Ovary (tissue), 9 donors: Measurements from ENCODE around the gene NAV2. TPM values are rescaled to one million over a fixed set of nuclear protein-coding genes. Genes with fewer than 3 reads are reported as not detected.

ENCODE experiments used
- DNase-seq, 5 donors: peaks; one replicate each; pipeline ENCODE4 v3.0.0-alpha.2; 2019 to 2020
- H3K27ac ChIP-seq, 2 donors: fragments of 200-600 bp; one replicate each; pipeline versions ENCODE4 v1.5.1 to v1.8.0; 2019 to 2022
- H3K27me3 ChIP-seq: fragments of 200-600 bp; one replicate; pipeline ENCODE4 v1.8.0; 2022
- H3K36me3 ChIP-seq: fragments of 200-600 bp; sonication (generic); one replicate; pipeline ENCODE4 v1.5.1; 2019
- H3K4me1 ChIP-seq: one replicate; pipeline ENCODE4 v1.8.1; 2013; ENCODE audit warnings: mild to moderate bottlenecking, moderate library complexity; ENCODE audit not compliant: insufficient read depth
- H3K4me3 ChIP-seq: fragments of 200-600 bp; sonication (generic); one replicate; pipeline ENCODE4 v1.5.1; 2017
- H3K9me3 ChIP-seq, 2 donors: fragments of 200-600 bp in 1 of 2; sonication (generic) in 1 of 2; one replicate each; pipeline versions ENCODE4 v1.5.1 to v1.8.1; 2013 to 2019; ENCODE audit warnings: mild to moderate bottlenecking in 1 of 2, moderate library complexity in 1 of 2
- EP300 ChIP-seq: sonication (generic); formaldehyde crosslinking; IDR thresholded peaks from one replicate; pipeline ENCODE4 v1.6.1; 2017; ENCODE audit warnings: antibody characterized with exemption
- POLR2A ChIP-seq: fragments of 450-650 bp; IDR thresholded peaks from one replicate; pipeline ENCODE4 v1.6.1; 2017; ENCODE audit warnings: antibody characterized with exemption, mild to moderate bottlenecking, moderate library complexity
- WGBS, 3 donors: extraction: QIAGEN DNeasy Blood & Tissue Kit in 1 of 3; methylation state at CpG; one replicate each; pipeline versions ENCODE4 v1.1.5 to v1.1.7; 2013 to 2017; 5-methylcytosine and 5-hydroxymethylcytosine counted together
- intact Hi-C, 4 donors: fragments of 100-400 bp; cut with DNase I; formaldehyde crosslinking; loops; one replicate each; pipeline versions ENCODE4 v1.11.0 to v1.15.1; 2022 to 2023
- polyA plus RNA-seq, 2 donors: library from polyadenylated mRNA; stranded (reverse); fragments of 200-250 nt in 1 of 2; fragments of 350-450 nt in 1 of 2; fragmentation: Illumina TruSeq in 1 of 2; extraction: RNeasy Lipid Tissue Mini Kit (QIAGEN cat#74804) in 1 of 2; gene quantifications; one replicate each; pipeline ENCODE4 v1.2.3, GENCODE V29; 2013 to 2014
- total RNA-seq, 7 donors: library from RNA; depleted of rRNA in 2 of 7; stranded (reverse); fragments of >200 nt in 2 of 7; fragmentation: NEBNext Ultra II Directional in 3 of 7; extraction: Animal tissue kit (Norgen Biotek cat#: 25700) in 3 of 7; gene quantifications; one replicate each; pipeline versions ENCODE4 v1.1.0 to v1.2.4, GENCODE V29; 2016 to 2023
- TF ChIP-seq, protein P1 (sequence below), 3 donors: fragments of 450-650 bp in 2 of 3; fragments of 200-600 bp in 1 of 3; IDR thresholded peaks; one replicate each; pipeline versions ENCODE4 v1.5.1 to v1.8.0; 2016 to 2022; ENCODE audit warnings: antibody characterized with exemption in 3 of 3, mild to moderate bottlenecking in 1 of 3
- donor health status: DM: no; HTN: no; CAD: no; lungs with moderate emphysema.
- donor health status: DM: no; HTN: no; CAD: no.
- donor health status: Bipolar disorder and iron deficiency.
- donor health status: DM: yes; HTN: yes; CAD: no.
- donor health status: DM: no; HTN: no; CAD: no.
- donor health status: DM: yes; HTN: yes; CAD: no.

The NAV2 gene
- total and polyA plus RNA-seq, 9 donors = 2.9 to 14.1 (median 7.8) TPM

DNA sequence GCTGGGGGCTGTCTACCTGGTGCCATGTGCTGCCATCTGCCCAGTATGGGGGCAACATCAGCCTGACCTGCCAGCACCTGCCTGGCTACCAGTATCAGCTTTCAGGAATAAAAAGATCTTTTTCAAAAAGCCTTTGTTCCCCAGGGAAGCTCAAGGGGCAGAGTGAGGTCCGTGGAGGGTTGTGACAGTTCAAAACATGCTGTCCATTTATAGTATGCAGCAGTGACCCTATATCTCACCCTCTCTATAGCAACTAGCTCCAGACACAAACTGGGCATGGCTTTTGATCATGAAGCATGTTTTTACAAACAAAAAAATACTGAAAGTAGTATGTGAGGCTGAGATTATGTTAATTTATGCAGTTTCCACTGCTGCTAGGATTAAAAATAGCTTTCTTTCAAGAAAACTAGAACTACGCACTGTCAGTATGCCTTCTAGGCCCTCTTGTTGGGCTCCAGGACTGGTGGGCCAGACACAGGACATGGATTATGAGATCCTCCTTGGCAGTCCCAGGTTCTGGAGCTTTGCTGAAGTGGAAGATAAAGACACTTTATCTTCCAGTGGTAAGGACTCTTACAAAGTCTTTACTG, 23.4 kb downstream of the NAV2 start:
- no peak for TF ChIP-seq POLR2A
- TF ChIP-seq, protein P1, sequence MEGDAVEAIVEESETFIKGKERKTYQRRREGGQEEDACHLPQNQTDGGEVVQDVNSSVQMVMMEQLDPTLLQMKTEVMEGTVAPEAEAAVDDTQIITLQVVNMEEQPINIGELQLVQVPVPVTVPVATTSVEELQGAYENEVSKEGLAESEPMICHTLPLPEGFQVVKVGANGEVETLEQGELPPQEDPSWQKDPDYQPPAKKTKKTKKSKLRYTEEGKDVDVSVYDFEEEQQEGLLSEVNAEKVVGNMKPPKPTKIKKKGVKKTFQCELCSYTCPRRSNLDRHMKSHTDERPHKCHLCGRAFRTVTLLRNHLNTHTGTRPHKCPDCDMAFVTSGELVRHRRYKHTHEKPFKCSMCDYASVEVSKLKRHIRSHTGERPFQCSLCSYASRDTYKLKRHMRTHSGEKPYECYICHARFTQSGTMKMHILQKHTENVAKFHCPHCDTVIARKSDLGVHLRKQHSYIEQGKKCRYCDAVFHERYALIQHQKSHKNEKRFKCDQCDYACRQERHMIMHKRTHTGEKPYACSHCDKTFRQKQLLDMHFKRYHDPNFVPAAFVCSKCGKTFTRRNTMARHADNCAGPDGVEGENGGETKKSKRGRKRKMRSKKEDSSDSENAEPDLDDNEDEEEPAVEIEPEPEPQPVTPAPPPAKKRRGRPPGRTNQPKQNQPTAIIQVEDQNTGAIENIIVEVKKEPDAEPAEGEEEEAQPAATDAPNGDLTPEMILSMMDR (IDR thresholded peaks at IDR 0.05) = no peak
- no peak for TF ChIP-seq EP300
- WGBS, 3 donors = 68 to 78% (median 68%) methylated on average over 2 of the region's 2 CpGs
- intact Hi-C loops = loop anchor here in 1 of 4 donors (5.0 kb wide), 1 partner anchor 1166 kb away; no protein-coding TSS in a partner anchor
- Histone ChIP-seq H3K27ac (no peak overlapping the region), H3K9me3 (no peaks in the 10 kb centered on the region), H3K4me1 (peaks cover 1% of the 10 kb centered on the region), H3K4me3 (no peak overlapping the region), H3K27me3 (no peaks in the 10 kb centered on the region), H3K36me3 (no peaks in the 10 kb centered on the region)
- no peak for DNase-seq

DNA sequence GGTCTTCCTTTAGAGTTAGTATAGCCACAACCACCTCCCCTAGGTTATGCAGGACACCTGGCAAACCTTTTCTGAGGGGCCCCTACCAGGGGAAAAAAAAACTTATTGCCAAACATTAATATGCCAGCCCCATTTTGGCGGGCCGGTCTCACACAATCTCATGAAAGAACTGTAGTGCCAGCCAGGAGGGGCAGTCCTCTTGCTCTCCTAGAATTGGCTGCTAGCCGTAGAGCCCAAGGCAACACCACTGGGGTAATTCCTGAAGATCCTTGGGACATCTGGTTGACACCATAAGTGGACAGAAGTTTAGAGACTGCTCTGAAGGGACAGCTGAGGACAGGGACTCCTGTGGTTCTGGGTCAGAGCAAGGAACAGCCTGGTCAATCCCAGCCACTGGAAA, 24.2 kb downstream of the NAV2 start:
- H3K4me3 ChIP-seq = no peak overlapping the region
- WGBS, 3 donors = 95 to 98% (median 98%) methylated on average over 3 of the region's 3 CpGs
- no peaks in the 10 kb centered on the region for H3K9me3 ChIP-seq
- no peaks in the 10 kb centered on the region for H3K27me3 ChIP-seq
- no peak for DNase-seq
- no peaks in the 10 kb centered on the region for H3K36me3 ChIP-seq
- intact Hi-C loops = loop anchor here in 1 of 4 donors (5.0 kb wide), 1 partner anchor 1165 kb away; no protein-coding TSS in a partner anchor
- no peak overlapping the region for H3K27ac ChIP-seq
- TF ChIP-seq, protein P1 (IDR thresholded peaks at IDR 0.05) = no peak
- TF ChIP-seq POLR2A (no peak), EP300 (no peak)
- peaks cover 1% of the 10 kb centered on the region for H3K4me1 ChIP-seq

DNA sequence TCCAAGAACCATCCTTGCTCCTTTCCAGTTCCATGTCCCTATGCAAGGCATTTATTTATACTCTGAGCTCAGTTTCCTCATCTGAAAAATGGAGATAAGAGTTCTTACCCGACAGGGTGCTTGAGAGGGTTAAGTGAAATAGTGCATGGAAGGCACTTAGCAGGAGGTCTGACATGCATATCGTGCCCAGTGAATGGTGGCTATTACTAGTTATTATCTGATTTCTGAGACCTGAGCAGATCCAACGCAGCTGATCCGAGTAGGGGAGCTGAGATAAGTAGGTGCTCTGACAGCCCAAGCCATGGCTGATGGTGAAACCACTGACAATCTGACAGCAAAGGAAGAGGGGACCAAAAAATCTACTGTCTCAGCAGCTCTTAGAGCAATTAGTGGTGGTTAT, 24.9 kb downstream of the NAV2 start:
- no peaks in the 10 kb centered on the region for H3K36me3 ChIP-seq
- 90 to 94% (median 92%) methylated on average over 4 of the region's 4 CpGs for WGBS, 3 donors
- H3K9me3 ChIP-seq = no peaks in the 10 kb centered on the region
- no peak overlapping the region for H3K27ac ChIP-seq
- no peak for DNase-seq
- no peaks in the 10 kb centered on the region for H3K27me3 ChIP-seq
- intact Hi-C loops = loop anchor here in 1 of 4 donors (5.0 kb wide), 1 partner anchor 1165 kb away; no protein-coding TSS in a partner anchor
- H3K4me1 ChIP-seq = peaks cover 1% of the 10 kb centered on the region
- TF ChIP-seq POLR2A (no peak), EP300 (no peak)
- TF ChIP-seq, protein P1 (IDR thresholded peaks at IDR 0.05) = no peak
- H3K4me3 ChIP-seq = no peak overlapping the region

DNA sequence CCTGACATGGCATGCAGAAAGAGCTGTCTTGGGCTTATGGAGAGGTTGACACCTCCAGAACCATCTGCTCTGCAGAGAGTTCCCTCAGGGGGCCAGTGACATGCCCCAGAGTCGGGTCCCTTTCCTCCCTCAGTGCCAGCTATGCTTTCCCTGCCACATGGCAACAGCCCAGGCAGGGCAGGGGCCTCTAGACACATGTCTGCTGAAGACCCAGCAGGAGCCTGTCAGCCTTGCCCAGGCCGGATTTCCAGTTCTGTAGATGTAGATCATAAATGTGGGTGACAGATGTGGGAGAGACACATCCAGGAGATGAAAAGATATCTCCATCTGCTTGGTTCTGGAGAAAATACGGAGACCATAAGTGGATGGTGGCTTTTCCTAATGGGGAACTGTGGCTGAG, 25.5 kb downstream of the NAV2 start:
- H3K27ac ChIP-seq = no peak overlapping the region
- H3K27me3 ChIP-seq = no peaks in the 10 kb centered on the region
- WGBS, 3 donors = 52 to 56% (median 54%) methylated on average over 3 of the region's 3 CpGs
- no peak for DNase-seq
- no peak for TF ChIP-seq POLR2A
- no peak for TF ChIP-seq EP300
- TF ChIP-seq, protein P1 (IDR thresholded peaks at IDR 0.05) = no peak
- intact Hi-C loops = loop anchor here in 1 of 4 donors (5.0 kb wide), 1 partner anchor 1164 kb away; no protein-coding TSS in a partner anchor
- no peak overlapping the region for H3K4me3 ChIP-seq
- H3K4me1 ChIP-seq = peaks cover 1% of the 10 kb centered on the region
- H3K9me3 ChIP-seq = no peaks in the 10 kb centered on the region
- no peaks in the 10 kb centered on the region for H3K36me3 ChIP-seq
